Prostate gland (tissue), 2 donors: ENCODE data around the gene PET100.

Experiments
- CTCF ChIP-seq, 4 experiments: fragments of 200-600 bp in 2 of 4; fragments of 450-650 bp in 2 of 4; sonication (generic) in 2 of 4; IDR thresholded peaks; 1 replicate in 3 of 4; 2 replicates in 1 of 4; pipeline ENCODE4 v1.5.1; 2016 to 2019; ENCODE audit warnings: antibody characterized with exemption in 4 of 4, mild to moderate bottlenecking in 2 of 4, moderate library complexity in 2 of 4
- POLR2A ChIP-seq: fragments of 450-650 bp; IDR thresholded peaks from one replicate; pipeline ENCODE4 v1.6.1; 2016; ENCODE audit warnings: antibody characterized with exemption, mild to moderate bottlenecking
- POLR2AphosphoS5 ChIP-seq: sonication (generic); formaldehyde crosslinking; IDR thresholded peaks from one replicate; pipeline ENCODE4 v1.6.1; 2017; ENCODE audit warnings: antibody characterized with exemption

DNA sequence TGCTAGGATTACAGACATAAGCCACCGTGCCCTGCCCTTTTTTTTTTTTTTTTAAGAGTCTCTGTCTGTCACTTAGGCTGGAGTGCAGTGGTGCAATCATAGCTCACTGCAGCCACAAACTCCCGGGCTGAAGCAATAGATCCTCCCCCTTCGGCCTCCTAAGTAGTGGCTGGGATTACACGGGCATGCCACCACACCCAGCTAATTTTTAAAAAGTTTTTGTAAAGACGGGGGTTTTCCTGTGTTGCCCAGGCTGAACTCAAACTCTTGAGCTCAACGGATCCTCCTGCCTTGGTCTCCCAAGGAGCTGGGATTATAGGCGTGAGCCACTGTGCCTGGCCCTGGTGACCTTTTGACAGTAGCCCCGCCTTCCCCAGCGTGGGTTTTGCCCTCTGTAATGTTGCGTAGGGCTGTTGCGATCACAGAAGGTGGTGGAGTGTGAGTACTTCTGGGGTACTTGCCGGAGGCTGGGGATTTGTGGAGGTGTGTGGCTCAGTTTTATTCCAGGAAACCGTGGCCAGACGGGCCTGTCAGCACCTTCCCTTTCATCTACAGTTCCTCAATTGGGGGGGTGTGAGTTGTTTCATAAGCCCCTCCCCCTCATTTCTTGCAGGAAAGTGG, 27.6 kb downstream of the PET100 start:
- no peak for TF ChIP-seq POLR2A
- TF ChIP-seq CTCF (IDR thresholded peaks at IDR 0.05) = no peak
- TF ChIP-seq POLR2AphosphoS5 = no peak
